Measurements from ENCODE around the gene COL13A1. TPM values are rescaled to one million over a fixed set of nuclear protein-coding genes. Genes with fewer than 3 reads are reported as not detected.

COL13A1 gene
- total and polyA plus RNA-seq, 2 experiments from 2014 or later, result 5.2 to 8.6 TPM

DNA sequence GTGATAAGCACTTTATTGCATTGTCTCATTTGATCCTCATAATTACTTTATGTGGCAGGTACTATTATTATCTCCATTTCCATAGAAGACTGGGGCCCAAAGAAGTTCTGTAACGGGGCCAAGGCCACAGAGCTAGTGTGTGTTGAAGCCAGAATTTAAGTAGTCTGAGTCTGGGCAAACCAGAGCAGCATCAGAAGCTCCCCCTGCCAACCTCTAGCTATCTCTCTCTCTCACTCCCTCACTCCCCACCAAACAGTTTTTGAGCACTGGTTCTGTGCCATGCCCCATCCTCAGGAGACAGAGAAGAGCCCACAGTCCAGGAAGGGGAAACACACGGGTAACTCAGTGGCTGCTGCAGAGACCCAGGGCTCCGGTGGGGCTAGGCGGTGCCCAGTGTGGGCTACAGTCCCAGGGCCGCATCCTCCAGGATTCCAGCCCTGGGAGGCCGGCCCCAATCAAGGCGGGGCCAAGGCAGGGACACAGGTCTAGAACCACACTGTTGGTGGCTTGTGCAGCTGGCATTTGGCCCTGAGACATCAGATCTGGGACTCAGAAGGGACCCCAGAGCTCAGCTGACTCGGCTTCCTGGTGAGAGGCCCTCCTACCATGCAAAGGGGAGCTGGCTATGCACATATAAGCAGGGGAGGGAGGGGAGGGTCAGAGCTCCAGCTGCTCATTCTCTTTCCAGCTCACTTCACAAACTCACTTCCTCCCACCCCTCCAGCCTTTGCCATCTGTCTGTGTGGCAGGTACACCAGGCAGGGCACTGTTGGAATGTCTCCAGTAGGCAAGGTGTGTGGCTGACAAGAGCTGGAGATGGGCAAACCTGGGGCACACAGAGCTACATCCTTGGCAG lies 34.4 kb downstream of the COL13A1 start:
- H2AFZ ChIP-seq, result no peak overlapping the region
- H3K27me3 ChIP-seq (ENCODE audit: insufficient read depth), result no peaks in the 10 kb centered on the region
- DNase-seq (ENCODE audit: low spot score), result no peak
- Mint-ChIP-seq H3K4me3 (no peak overlapping the region), H3K9me3 (no peaks in the 10 kb centered on the region), H3K27ac (no peak overlapping the region), H3K27me3 (ENCODE audit: insufficient read depth, low read depth, poor library complexity) (peaks cover 15% of the 10 kb centered on the region), H3K36me3 (ENCODE audit: low read depth) (no peaks in the 10 kb centered on the region; the same call in 2 of the 3 replicates), H3K4me1 (peaks cover 35% of the 10 kb centered on the region)
- H3K27ac ChIP-seq (ENCODE audit: low read depth), result no peak overlapping the region
- no peak overlapping the region for H3K4me2 ChIP-seq
- TF ChIP-seq, protein P1, sequence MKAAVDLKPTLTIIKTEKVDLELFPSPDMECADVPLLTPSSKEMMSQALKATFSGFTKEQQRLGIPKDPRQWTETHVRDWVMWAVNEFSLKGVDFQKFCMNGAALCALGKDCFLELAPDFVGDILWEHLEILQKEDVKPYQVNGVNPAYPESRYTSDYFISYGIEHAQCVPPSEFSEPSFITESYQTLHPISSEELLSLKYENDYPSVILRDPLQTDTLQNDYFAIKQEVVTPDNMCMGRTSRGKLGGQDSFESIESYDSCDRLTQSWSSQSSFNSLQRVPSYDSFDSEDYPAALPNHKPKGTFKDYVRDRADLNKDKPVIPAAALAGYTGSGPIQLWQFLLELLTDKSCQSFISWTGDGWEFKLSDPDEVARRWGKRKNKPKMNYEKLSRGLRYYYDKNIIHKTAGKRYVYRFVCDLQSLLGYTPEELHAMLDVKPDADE (IDR thresholded peaks at IDR 0.05), result no peak
- TF ChIP-seq, protein P2, sequence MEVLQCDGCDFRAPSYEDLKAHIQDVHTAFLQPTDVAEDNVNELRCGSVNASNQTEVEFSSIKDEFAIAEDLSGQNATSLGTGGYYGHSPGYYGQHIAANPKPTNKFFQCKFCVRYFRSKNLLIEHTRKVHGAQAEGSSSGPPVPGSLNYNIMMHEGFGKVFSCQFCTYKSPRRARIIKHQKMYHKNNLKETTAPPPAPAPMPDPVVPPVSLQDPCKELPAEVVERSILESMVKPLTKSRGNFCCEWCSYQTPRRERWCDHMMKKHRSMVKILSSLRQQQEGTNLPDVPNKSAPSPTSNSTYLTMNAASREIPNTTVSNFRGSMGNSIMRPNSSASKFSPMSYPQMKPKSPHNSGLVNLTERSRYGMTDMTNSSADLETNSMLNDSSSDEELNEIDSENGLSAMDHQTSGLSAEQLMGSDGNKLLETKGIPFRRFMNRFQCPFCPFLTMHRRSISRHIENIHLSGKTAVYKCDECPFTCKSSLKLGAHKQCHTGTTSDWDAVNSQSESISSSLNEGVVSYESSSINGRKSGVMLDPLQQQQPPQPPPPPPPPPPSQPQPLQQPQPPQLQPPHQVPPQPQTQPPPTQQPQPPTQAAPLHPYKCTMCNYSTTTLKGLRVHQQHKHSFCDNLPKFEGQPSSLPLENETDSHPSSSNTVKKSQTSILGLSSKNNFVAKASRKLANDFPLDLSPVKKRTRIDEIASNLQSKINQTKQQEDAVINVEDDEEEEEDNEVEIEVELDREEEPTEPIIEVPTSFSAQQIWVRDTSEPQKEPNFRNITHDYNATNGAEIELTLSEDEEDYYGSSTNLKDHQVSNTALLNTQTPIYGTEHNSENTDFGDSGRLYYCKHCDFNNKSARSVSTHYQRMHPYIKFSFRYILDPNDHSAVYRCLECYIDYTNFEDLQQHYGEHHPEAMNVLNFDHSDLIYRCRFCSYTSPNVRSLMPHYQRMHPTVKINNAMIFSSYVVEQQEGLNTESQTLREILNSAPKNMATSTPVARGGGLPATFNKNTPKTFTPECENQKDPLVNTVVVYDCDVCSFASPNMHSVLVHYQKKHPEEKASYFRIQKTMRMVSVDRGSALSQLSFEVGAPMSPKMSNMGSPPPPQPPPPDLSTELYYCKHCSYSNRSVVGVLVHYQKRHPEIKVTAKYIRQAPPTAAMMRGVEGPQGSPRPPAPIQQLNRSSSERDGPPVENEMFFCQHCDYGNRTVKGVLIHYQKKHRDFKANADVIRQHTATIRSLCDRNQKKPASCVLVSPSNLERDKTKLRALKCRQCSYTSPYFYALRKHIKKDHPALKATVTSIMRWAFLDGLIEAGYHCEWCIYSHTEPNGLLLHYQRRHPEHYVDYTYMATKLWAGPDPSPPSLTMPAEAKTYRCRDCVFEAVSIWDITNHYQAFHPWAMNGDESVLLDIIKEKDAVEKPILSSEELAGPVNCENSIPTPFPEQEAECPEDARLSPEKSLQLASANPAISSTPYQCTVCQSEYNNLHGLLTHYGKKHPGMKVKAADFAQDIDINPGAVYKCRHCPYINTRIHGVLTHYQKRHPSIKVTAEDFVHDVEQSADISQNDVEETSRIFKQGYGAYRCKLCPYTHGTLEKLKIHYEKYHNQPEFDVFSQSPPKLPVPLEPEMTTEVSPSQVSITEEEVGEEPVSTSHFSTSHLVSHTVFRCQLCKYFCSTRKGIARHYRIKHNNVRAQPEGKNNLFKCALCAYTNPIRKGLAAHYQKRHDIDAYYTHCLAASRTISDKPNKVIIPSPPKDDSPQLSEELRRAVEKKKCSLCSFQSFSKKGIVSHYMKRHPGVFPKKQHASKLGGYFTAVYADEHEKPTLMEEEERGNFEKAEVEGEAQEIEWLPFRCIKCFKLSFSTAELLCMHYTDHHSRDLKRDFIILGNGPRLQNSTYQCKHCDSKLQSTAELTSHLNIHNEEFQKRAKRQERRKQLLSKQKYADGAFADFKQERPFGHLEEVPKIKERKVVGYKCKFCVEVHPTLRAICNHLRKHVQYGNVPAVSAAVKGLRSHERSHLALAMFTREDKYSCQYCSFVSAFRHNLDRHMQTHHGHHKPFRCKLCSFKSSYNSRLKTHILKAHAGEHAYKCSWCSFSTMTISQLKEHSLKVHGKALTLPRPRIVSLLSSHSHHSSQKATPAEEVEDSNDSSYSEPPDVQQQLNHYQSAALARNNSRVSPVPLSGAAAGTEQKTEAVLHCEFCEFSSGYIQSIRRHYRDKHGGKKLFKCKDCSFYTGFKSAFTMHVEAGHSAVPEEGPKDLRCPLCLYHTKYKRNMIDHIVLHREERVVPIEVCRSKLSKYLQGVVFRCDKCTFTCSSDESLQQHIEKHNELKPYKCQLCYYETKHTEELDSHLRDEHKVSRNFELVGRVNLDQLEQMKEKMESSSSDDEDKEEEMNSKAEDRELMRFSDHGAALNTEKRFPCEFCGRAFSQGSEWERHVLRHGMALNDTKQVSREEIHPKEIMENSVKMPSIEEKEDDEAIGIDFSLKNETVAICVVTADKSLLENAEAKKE (CRISPR knock-in tag; IDR thresholded peaks at IDR 0.05), result no peak
- TF ChIP-seq CREB1 (CRISPR knock-in tag; IDR thresholded peaks at IDR 0.05; ENCODE audit: low read depth), result no peak
- TF ChIP-seq EZH2 (IDR thresholded peaks at IDR 0.05; ENCODE audit: low read depth, unreplicated experiment), result no peak
- TF ChIP-seq, protein P3, sequence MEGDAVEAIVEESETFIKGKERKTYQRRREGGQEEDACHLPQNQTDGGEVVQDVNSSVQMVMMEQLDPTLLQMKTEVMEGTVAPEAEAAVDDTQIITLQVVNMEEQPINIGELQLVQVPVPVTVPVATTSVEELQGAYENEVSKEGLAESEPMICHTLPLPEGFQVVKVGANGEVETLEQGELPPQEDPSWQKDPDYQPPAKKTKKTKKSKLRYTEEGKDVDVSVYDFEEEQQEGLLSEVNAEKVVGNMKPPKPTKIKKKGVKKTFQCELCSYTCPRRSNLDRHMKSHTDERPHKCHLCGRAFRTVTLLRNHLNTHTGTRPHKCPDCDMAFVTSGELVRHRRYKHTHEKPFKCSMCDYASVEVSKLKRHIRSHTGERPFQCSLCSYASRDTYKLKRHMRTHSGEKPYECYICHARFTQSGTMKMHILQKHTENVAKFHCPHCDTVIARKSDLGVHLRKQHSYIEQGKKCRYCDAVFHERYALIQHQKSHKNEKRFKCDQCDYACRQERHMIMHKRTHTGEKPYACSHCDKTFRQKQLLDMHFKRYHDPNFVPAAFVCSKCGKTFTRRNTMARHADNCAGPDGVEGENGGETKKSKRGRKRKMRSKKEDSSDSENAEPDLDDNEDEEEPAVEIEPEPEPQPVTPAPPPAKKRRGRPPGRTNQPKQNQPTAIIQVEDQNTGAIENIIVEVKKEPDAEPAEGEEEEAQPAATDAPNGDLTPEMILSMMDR (conservative IDR thresholded peaks at IDR 0.05; ENCODE audit: low read depth in 2 of 2), result no peak
- TF ChIP-seq JUNB (IDR thresholded peaks at IDR 0.05; ENCODE audit: unreplicated experiment), result no peak
- no peak for TF ChIP-seq EZH2phosphoT487 (IDR thresholded peaks at IDR 0.05; ENCODE audit: unreplicated experiment)
- TF ChIP-seq POLR2AphosphoS5 (IDR thresholded peaks at IDR 0.05; ENCODE audit: low read depth), result no peak
- TF ChIP-seq, protein P4, sequence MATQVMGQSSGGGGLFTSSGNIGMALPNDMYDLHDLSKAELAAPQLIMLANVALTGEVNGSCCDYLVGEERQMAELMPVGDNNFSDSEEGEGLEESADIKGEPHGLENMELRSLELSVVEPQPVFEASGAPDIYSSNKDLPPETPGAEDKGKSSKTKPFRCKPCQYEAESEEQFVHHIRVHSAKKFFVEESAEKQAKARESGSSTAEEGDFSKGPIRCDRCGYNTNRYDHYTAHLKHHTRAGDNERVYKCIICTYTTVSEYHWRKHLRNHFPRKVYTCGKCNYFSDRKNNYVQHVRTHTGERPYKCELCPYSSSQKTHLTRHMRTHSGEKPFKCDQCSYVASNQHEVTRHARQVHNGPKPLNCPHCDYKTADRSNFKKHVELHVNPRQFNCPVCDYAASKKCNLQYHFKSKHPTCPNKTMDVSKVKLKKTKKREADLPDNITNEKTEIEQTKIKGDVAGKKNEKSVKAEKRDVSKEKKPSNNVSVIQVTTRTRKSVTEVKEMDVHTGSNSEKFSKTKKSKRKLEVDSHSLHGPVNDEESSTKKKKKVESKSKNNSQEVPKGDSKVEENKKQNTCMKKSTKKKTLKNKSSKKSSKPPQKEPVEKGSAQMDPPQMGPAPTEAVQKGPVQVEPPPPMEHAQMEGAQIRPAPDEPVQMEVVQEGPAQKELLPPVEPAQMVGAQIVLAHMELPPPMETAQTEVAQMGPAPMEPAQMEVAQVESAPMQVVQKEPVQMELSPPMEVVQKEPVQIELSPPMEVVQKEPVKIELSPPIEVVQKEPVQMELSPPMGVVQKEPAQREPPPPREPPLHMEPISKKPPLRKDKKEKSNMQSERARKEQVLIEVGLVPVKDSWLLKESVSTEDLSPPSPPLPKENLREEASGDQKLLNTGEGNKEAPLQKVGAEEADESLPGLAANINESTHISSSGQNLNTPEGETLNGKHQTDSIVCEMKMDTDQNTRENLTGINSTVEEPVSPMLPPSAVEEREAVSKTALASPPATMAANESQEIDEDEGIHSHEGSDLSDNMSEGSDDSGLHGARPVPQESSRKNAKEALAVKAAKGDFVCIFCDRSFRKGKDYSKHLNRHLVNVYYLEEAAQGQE (IDR thresholded peaks at IDR 0.05; ENCODE audit: unreplicated experiment), result no peak
- no peak for TF ChIP-seq NANOG (IDR thresholded peaks at IDR 0.05; ENCODE audit: borderline replicate concordance)
- no peak for TF ChIP-seq STAT1 (IDR thresholded peaks at IDR 0.05; ENCODE audit: unreplicated experiment)
- TF ChIP-seq ZNF114 (CRISPR knock-in tag; IDR thresholded peaks at IDR 0.05), result no peak
- no peak for TF ChIP-seq ZNF331 (CRISPR knock-in tag; IDR thresholded peaks at IDR 0.05; ENCODE audit: low read depth)
- H3K36me3 ChIP-seq (ENCODE audit: insufficient read depth), result no peaks in the 10 kb centered on the region
- no peaks in the 10 kb centered on the region for H3K9me2 ChIP-seq (ENCODE audit: insufficient read depth)
- no peaks in the 10 kb centered on the region for H3F3A ChIP-seq (replicated peaks; ENCODE audit: low read depth)
- H3K4me1 ChIP-seq (ENCODE audit: insufficient read depth), result peaks cover 27% of the 10 kb centered on the region
- no peak overlapping the region for H3K4me3 ChIP-seq
- H4K20me1 ChIP-seq (replicated peaks; ENCODE audit: insufficient read depth), result no peaks in the 10 kb centered on the region
- no peaks in the 10 kb centered on the region for H3K79me2 ChIP-seq (replicated peaks; ENCODE audit: insufficient read depth)
- peak; percentile 30; the same call in 2 of the 3 replicates for ATAC-seq
